Heart right ventricle (tissue), 16 donors: ENCODE measurements around the gene OR4K1. TPM values are rescaled to one million over a fixed set of nuclear protein-coding genes. Genes with fewer than 3 reads are reported as not detected.
"Not testable (repeated sequence)": the region's sequence is repeated elsewhere in the genome, so short reads cannot be mapped to it uniquely, and the experiment has no call there.

Experiments
- ATAC-seq, 8 donors: fragments of 200-7000 bp; cut with Tn5 transposase; one replicate each; pipeline ENCODE4 v1.9.1; 2020; ENCODE audit warnings: mild to moderate bottlenecking in 8 of 8, moderate library complexity in 8 of 8, moderate number of reproducible peaks in 1 of 8
- DNase-seq, 2 donors: peaks; one replicate each; pipeline ENCODE4 v3.0.0-alpha.2; 2020
- H3K27ac ChIP-seq, 10 donors: fragments of 200-600 bp; sonication (generic) in 2 of 10; one replicate each; pipeline versions ENCODE4 v1.5.0 to v1.8.0; 2020 to 2022; ENCODE audit warnings: mild to moderate bottlenecking in 3 of 10
- H3K27me3 ChIP-seq, 7 donors: fragments of 200-600 bp; one replicate each; pipeline ENCODE4 v1.8.0; 2021 to 2022; ENCODE audit warnings: mild to moderate bottlenecking in 2 of 7
- H3K36me3 ChIP-seq, 9 donors: fragments of 200-600 bp; sonication (generic) in 1 of 9; one replicate each; pipeline versions ENCODE4 v1.5.0 to v1.8.0; 2020 to 2022; ENCODE audit warnings: mild to moderate bottlenecking in 2 of 9
- H3K4me1 ChIP-seq, 9 donors: fragments of 200-600 bp; sonication (generic) in 1 of 9; one replicate each; pipeline versions ENCODE4 v1.5.0 to v1.8.0; 2020 to 2022; ENCODE audit warnings: mild to moderate bottlenecking in 4 of 9
- H3K4me3 ChIP-seq, 10 donors: fragments of 200-600 bp; sonication (generic) in 2 of 10; one replicate each; pipeline versions ENCODE4 v1.5.0 to v1.8.0; 2020 to 2022; ENCODE audit warnings: mild to moderate bottlenecking in 7 of 10, moderate library complexity in 2 of 10
- H3K9me3 ChIP-seq, 11 donors: fragments of 200-600 bp in 10 of 11; sonication (generic) in 2 of 11; one replicate each; pipeline versions ENCODE4 v1.5.0 to v1.8.0; 2013 to 2022; ENCODE audit warnings: mild to moderate bottlenecking in 2 of 11, control low read depth in 1 of 11, moderate library complexity in 1 of 11
- CTCF ChIP-seq, 9 donors: fragments of 200-600 bp; sonication (generic) in 2 of 9; IDR thresholded peaks; one replicate each; pipeline versions ENCODE4 v1.5.0 to v1.8.0; 2021 to 2022; ENCODE audit warnings: antibody characterized with exemption in 9 of 9, mild to moderate bottlenecking in 5 of 9, moderate library complexity in 1 of 9
- WGBS, 2 donors: extraction: QIAGEN DNeasy Blood & Tissue Kit; methylation state at CpG; one replicate each; pipeline ENCODE4 v1.1.7; 2013; ENCODE audit warnings: inconsistent platforms in 1 of 2; 5-methylcytosine and 5-hydroxymethylcytosine counted together
- intact Hi-C, 10 donors: fragments of 100-400 bp; cut with DNase I; formaldehyde crosslinking; loops; one replicate each; pipeline versions ENCODE4 v1.11.1 to v1.14.2; 2022
- polyA plus RNA-seq, 2 donors: library from polyadenylated mRNA; stranded (reverse); fragments of 200-250 nt; gene quantifications; one replicate each; pipeline ENCODE4 v1.2.3, GENCODE V29; 2013
- total RNA-seq, 10 donors: library from RNA; stranded (reverse); fragmentation: NEBNext Ultra II Directional in 3 of 10; extraction: Animal tissue kit (Norgen Biotek cat#: 25700) in 3 of 10; gene quantifications; one replicate each; pipeline versions ENCODE4 v1.2.1 to v1.2.4, GENCODE V29; 2021 to 2023
- donor health status: Arrhythmogenic right ventricular cardiomyopathy.
- donor health status: ischemic (EF 13 %, LVEDD 7.1; RV severe dilation, severe dysfunction).
- donor health status: healthy with polysubstance abuse.
- donor health status: DM: no; HTN: yes; CAD: no.
- donor health status: DM: no; HTN: no; CAD: no.
- donor health status: ischemic (EF 25% LVEDD 6.9; RV normal size, moderate dysfunction).
- donor health status: ischemic (EF 25% LVEDD 5.7; RV mildly dilated, moderate dysfunction).
- donor health status: healthy.
- donor health status: DM: yes; HTN: yes; CAD: no.
- donor health status: Ischemic cardiomyopathy.
- donor health status: ischemic (EF 35%, LVEDD 5.7; RV mildly dilated, moderate dysfunction).
- donor health status: nonischemic (EF 11% LVEDD 7.7; RV severe dilation, severe dysfunction).
- donor health status: DM: yes; HTN: yes; CAD: no.
- donor health status: PGD.
- donor health status: ischemic (EF 29% LVEDD 5.4; RV normal size, mild dysfunction).
- donor health status: nonischemic (EF 23%, LVEDD 6.1; RV moderate dilation, normal function).

Gene OR4K1
- total and polyA plus RNA-seq, 12 donors: not detected

DNA sequence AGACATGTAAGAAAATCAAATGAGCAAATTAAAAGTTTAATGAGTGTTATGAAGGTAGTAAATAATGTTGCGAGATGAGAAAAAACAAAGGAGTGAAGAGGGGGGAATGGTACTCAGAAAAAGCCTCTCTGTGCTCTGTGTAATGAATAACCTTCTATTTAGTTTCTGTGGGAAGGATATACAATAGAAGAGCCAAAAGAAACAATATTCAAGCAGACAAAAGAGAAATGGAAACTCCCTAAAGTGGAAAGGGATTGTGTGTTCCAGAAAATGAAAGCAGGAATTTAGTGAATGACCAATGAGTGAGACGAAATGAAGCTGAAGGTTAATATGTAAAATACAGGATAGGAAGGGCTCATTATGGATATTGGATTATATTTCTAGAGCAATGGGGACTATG is 18.5 kb downstream of the OR4K1 start:
- TF ChIP-seq CTCF (IDR thresholded peaks at IDR 0.05): no peak
- H3K27ac ChIP-seq: no peak overlapping the region
- 64 to 69% methylated on average over 2 of the region's 2 CpGs for WGBS, 2 donors
- intact Hi-C loops: no loop called here
- H3K36me3 ChIP-seq: no peaks in the 10 kb centered on the region
- no peak for DNase-seq
- no peak overlapping the region for H3K4me3 ChIP-seq
- ATAC-seq: no peak
- H3K27me3 ChIP-seq: no peaks in the 10 kb centered on the region
- H3K4me1 ChIP-seq: no peaks in the 10 kb centered on the region
- no peaks in the 10 kb centered on the region for H3K9me3 ChIP-seq

- H3K27me3 ChIP-seq, intact Hi-C loops, H3K4me3 ChIP-seq, H3K27ac ChIP-seq, H3K36me3 ChIP-seq, DNase-seq, ATAC-seq, H3K9me3 ChIP-seq, H3K4me1 ChIP-seq: not testable (repeated sequence)
- WGBS, 2 donors: 64 to 69% methylated on average over 2 of the region's 2 CpGs
Observed at GRCh38 chr14:19969735-19970134, 39.0 kb downstream of the OR4K1 start.

DNA sequence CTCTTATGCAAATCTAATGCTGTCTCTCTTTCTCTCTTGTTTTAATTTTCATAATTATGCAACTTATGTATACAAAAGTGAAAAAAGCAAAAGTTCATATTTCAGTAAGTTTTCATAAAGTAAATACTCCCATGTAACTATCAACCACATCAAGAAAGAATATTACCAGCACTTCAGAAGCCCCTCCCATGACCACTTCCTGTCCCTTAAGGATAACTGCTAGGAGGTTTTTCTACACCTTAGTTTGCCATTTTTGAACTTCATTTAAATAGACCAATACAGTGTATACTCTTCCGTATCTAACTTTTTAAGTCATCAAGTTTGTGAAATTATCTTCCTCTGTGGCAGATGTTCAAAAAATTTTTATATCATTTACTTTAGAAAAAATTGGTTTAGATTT is 44.1 kb downstream of the OR4K1 start:
- 65 to 71% methylated on average over 1 of the region's 1 CpG for WGBS, 2 donors
- ATAC-seq (no peak), DNase-seq (no peak)
- TF ChIP-seq CTCF (IDR thresholded peaks at IDR 0.05): no peak
- intact Hi-C loops: no loop called here
- H3K27ac ChIP-seq: no peak overlapping the region
- H3K4me3 ChIP-seq: no peak overlapping the region
- no peaks in the 10 kb centered on the region for H3K27me3 ChIP-seq
- H3K4me1 ChIP-seq: no peaks in the 10 kb centered on the region
- no peaks in the 10 kb centered on the region for H3K36me3 ChIP-seq
- no peaks in the 10 kb centered on the region for H3K9me3 ChIP-seq

- Histone ChIP-seq H3K9me3 (no peaks in the 10 kb centered on the region), H3K4me3 (no peak within 1 kb of the TSS), H3K27ac (no peak within 1 kb of the TSS), H3K27me3 (no peaks in the 10 kb centered on the region), H3K36me3 (no peaks in the 10 kb centered on the region), H3K4me1 (no peaks in the 10 kb centered on the region)
- no peak for ATAC-seq
- WGBS, 2 donors: 90 to 94% methylated on average over 3 of the region's 3 CpGs
- TF ChIP-seq CTCF (IDR thresholded peaks at IDR 0.05): no peak
- intact Hi-C loops: no loop called here
- no peak for DNase-seq
Observed at GRCh38 chr14:19975291-19975690, 44.6 kb downstream of the OR4K1 start, which contains the start of gene OR4K15. Gene OR4K15, plus strand, starts transcription at chr14:19975591. Its CDS starts 0 bp downstream, at chr14:19975591.

Other genes starting within 250 kb of the OR4K1 start
- gene OR11H2, start 217.0 kb upstream of the OR4K1 start, total RNA-seq: not detected
- gene OR11H2, start 217.0 kb upstream of the OR4K1 start, polyA plus RNA-seq: not detected
- not detected for gene OR4Q3, start 187.3 kb upstream of the OR4K1 start, total RNA-seq
- not detected for gene OR4Q3, start 187.3 kb upstream of the OR4K1 start, polyA plus RNA-seq
- gene OR4M1, start 157.4 kb upstream of the OR4K1 start, total RNA-seq: not detected
- not detected for gene OR4M1, start 157.4 kb upstream of the OR4K1 start, polyA plus RNA-seq
- not detected for gene OR4N2, start 127.1 kb upstream of the OR4K1 start, total RNA-seq
- not detected for gene OR4N2, start 127.1 kb upstream of the OR4K1 start, polyA plus RNA-seq
- gene OR4K2, start 55.8 kb upstream of the OR4K1 start, total RNA-seq: not detected
- not detected for gene OR4K2, start 55.8 kb upstream of the OR4K1 start, polyA plus RNA-seq
- not detected for gene OR4K5, start 10.3 kb upstream of the OR4K1 start, total RNA-seq
- gene OR4K5, start 10.3 kb upstream of the OR4K1 start, polyA plus RNA-seq: not detected
- gene OR4K15, start 44.7 kb downstream of the OR4K1 start, total RNA-seq: not detected
- not detected for gene OR4K15, start 44.7 kb downstream of the OR4K1 start, polyA plus RNA-seq
- gene OR4Q2, start 71.2 kb downstream of the OR4K1 start, total RNA-seq: not detected
- not detected for gene OR4Q2, start 71.2 kb downstream of the OR4K1 start, polyA plus RNA-seq
- gene OR4K14, start 88.4 kb downstream of the OR4K1 start, total RNA-seq: not detected
- not detected for gene OR4K14, start 88.4 kb downstream of the OR4K1 start, polyA plus RNA-seq
- gene OR4K13, start 105.1 kb downstream of the OR4K1 start, total RNA-seq: not detected
- not detected for gene OR4K13, start 105.1 kb downstream of the OR4K1 start, polyA plus RNA-seq
- not detected for gene OR4L1, start 129.1 kb downstream of the OR4K1 start, total RNA-seq
- not detected for gene OR4L1, start 129.1 kb downstream of the OR4K1 start, polyA plus RNA-seq
- not detected for gene OR4K17, start 179.8 kb downstream of the OR4K1 start, total RNA-seq
- gene OR4K17, start 179.8 kb downstream of the OR4K1 start, polyA plus RNA-seq: not detected
- not detected for gene OR4N5, start 207.9 kb downstream of the OR4K1 start, total RNA-seq
- gene OR4N5, start 207.9 kb downstream of the OR4K1 start, polyA plus RNA-seq: not detected